Panc1 (cell line): ENCODE measurements around the gene ARHGEF7. TPM values are rescaled to one million over a fixed set of nuclear protein-coding genes. Genes with fewer than 3 reads are reported as not detected.

Experiments used
- ATAC-seq: fragments of 200-7000 bp; cut with Tn5 transposase; 2 replicates; pipeline ENCODE4 v1.9.1; 2020; ENCODE audit warnings: mild to moderate bottlenecking, moderate library complexity
- BruUV-seq: library from RNA; stranded (reverse); fragments of 400-500 nt; replicated peaks from 2 replicates; lab custom pipeline; 2021; lab: Mats Ljungman, UMichigan
- CTCF ChIA-PET: fragments of 300-600 bp; sonication (Branson Sonifier 250); formaldehyde crosslinking; loops from one replicate; lab custom pipeline; 2022; ENCODE audit warnings: antibody characterized with exemption; lab: Charles Lee
- POLR2A ChIA-PET: fragments of 300-600 bp; sonication (Branson Sonifier 250); formaldehyde crosslinking; loops from one replicate; lab custom pipeline; 2022; ENCODE audit warnings: antibody characterized with exemption; lab: Charles Lee
- DNase-seq: peaks from one replicate; pipeline ENCODE4 v3.0.0-alpha.2; 2010; ENCODE audit warnings: low read depth, low spot score
- H3K27ac ChIP-seq: 2 replicates; pipeline ENCODE4 v1.5.1; 2011; ENCODE audit warnings: mild to moderate bottlenecking, low read length, inconsistent platforms
- H3K27me3 ChIP-seq: fragments of 200-500 bp; sonication (Bioruptor generic); 2 replicates; pipeline ENCODE4 v1.6.0; 2014; ENCODE audit warnings: low read length, inconsistent platforms; ENCODE audit not compliant: control insufficient read depth, insufficient read depth
- H3K36me3 ChIP-seq: fragments of 200-500 bp; sonication (Bioruptor generic); 2 replicates; pipeline ENCODE4 v1.5.1; 2014; ENCODE audit warnings: inconsistent platforms, mild to moderate bottlenecking, low read length, moderate library complexity; ENCODE audit not compliant: control insufficient read depth, insufficient read depth
- H3K4me1 ChIP-seq: 2 replicates; pipeline ENCODE4 v1.5.1; 2011; ENCODE audit warnings: inconsistent platforms, mild to moderate bottlenecking, low read length, moderate library complexity; ENCODE audit not compliant: control insufficient read depth, insufficient read depth
- H3K4me3 ChIP-seq, 2 experiments: 2 replicates each; pipeline ENCODE4 v1.5.1; 2011 to 2012; ENCODE audit warnings: low read depth in 2 of 2, low read length in 2 of 2, mild to moderate bottlenecking in 2 of 2, inconsistent platforms in 1 of 2, moderate library complexity in 1 of 2
- H3K9me3 ChIP-seq: fragments of 200-500 bp; sonication (Bioruptor generic); 2 replicates; pipeline ENCODE4 v1.5.1; 2014; ENCODE audit warnings: low read depth, mild to moderate bottlenecking, inconsistent platforms, low read length, moderate library complexity; ENCODE audit not compliant: control insufficient read depth, insufficient read depth
- CTCF ChIP-seq: fragments of 450-650 bp; IDR thresholded peaks from 2 replicates; pipeline ENCODE4 v1.5.1; 2017; ENCODE audit warnings: mild to moderate bottlenecking
- POLR2AphosphoS5 ChIP-seq: IDR thresholded peaks from 2 replicates; pipeline ENCODE4 v1.6.1; 2012; ENCODE audit warnings: mild to moderate bottlenecking, low read depth, low read length, moderate library complexity
- REST ChIP-seq, 2 experiments: IDR thresholded peaks; 2 replicates each; pipeline ENCODE4 v1.6.1; 2011 to 2012; ENCODE audit warnings: low read depth in 2 of 2, control low read depth in 1 of 2, low read length in 1 of 2, mild to moderate bottlenecking in 1 of 2, moderate library complexity in 1 of 2; ENCODE audit not compliant: insufficient read depth in 1 of 2
- SIN3A ChIP-seq: IDR thresholded peaks from 2 replicates; pipeline ENCODE4 v1.6.1; 2012; ENCODE audit warnings: low read depth, mild to moderate bottlenecking, low read length, moderate library complexity, borderline replicate concordance; ENCODE audit not compliant: insufficient read depth
- TCF7L2 ChIP-seq: IDR thresholded peaks from 2 replicates; pipeline ENCODE4 v1.6.1; 2011; ENCODE audit warnings: mild to moderate bottlenecking, low read depth, low read length, inconsistent platforms
- in situ Hi-C: cut with HindIII; loops from 2 replicates; pipeline ENCODE4 v1.10.0; 2016; ENCODE audit warnings: low sequenced_read_pairs, low pct_unique_long_range_greater_than_20kb
- intact Hi-C: fragments of 100-400 bp; cut with micrococcal nuclease; formaldehyde crosslinking; loops from one replicate; pipeline ENCODE4 v1.10.0; 2022; ENCODE audit not compliant: unreplicated experiment
- total RNA-seq: library from RNA; stranded (reverse); gene quantifications from one replicate; pipeline ENCODE4 v1.2.1, GENCODE V29; 2021; ENCODE audit not compliant: unreplicated experiment

Gene ARHGEF7
- total RNA-seq, 1 experiment from 2014 or later: 36.4 TPM

- intact Hi-C loops: no loop called here
- CTCF ChIA-PET: no interaction called here
Measured at GRCh38 chr13:111117289-111117688, 2.2 kb downstream of the ARHGEF7 start.

GRCh38 chr13:111117961-111118360, 2.9 kb downstream of the ARHGEF7 start:
- intact Hi-C loops (no loop called here), in situ Hi-C loops (no loop called here)
- Histone ChIP-seq H3K27ac (no peak overlapping the region), H3K27me3 (peaks cover 15% of the 10 kb centered on the region), H3K4me3 (no peak overlapping the region), H3K4me1 (no peaks in the 10 kb centered on the region), H3K36me3 (no peaks in the 10 kb centered on the region), H3K9me3 (no peaks in the 10 kb centered on the region)
- ATAC-seq (no peak), DNase-seq (no peak)
- no TSS peak for BruUV-seq
- ChIA-PET POLR2A (no interaction called here), CTCF (no interaction called here)
- TF ChIP-seq POLR2AphosphoS5 (no peak), CTCF (no peak), SIN3A (no peak), REST (IDR thresholded peaks at IDR 0.05; ENCODE audit: insufficient read depth in 1 of 2, low read depth in 2 of 2, low read length in 1 of 2) (no peak), TCF7L2 (no peak)

More at GRCh38 chr13:111117289-111117688, 2.2 kb downstream of the ARHGEF7 start:
- ATAC-seq: no peak
- no peak overlapping the region for H3K4me3 ChIP-seq
- no TSS peak for BruUV-seq
- no peaks in the 10 kb centered on the region for H3K36me3 ChIP-seq
- H3K27me3 ChIP-seq: peaks cover 15% of the 10 kb centered on the region
- POLR2A ChIA-PET: no interaction called here
- DNase-seq: no peak
- H3K27ac ChIP-seq: no peak overlapping the region
- in situ Hi-C loops: no loop called here
- H3K9me3 ChIP-seq: no peaks in the 10 kb centered on the region
- TF ChIP-seq SIN3A (no peak), CTCF (no peak), POLR2AphosphoS5 (no peak), TCF7L2 (no peak), REST (IDR thresholded peaks at IDR 0.05; ENCODE audit: insufficient read depth in 1 of 2, low read depth in 2 of 2, low read length in 1 of 2) (no peak)
- H3K4me1 ChIP-seq: no peaks in the 10 kb centered on the region
